T-cell (primary cell): ENCODE measurements around the gene DDX10. TPM values are rescaled to one million over a fixed set of nuclear protein-coding genes. Genes with fewer than 3 reads are reported as not detected.

Source experiments
- ATAC-seq, 4 experiments: fragments of 200-7000 bp in 3 of 4; fragments of 150-1000 bp in 1 of 4; cut with Tn5 transposase; replicated peaks in 1 of 4; 1 replicate in 3 of 4; 2 replicates in 1 of 4; pipeline ENCODE4 v1.10.0; 2021; ENCODE audit warnings: moderate library complexity in 3 of 4, mild to moderate bottlenecking in 2 of 4, moderate number of reproducible peaks in 1 of 4
- CTCF ChIA-PET, 2 donors: fragments of 300-600 bp; sonication (Branson Sonifier 250); formaldehyde crosslinking; loops; one replicate each; lab custom pipeline; 2022; ENCODE audit warnings: antibody characterized with exemption in 2 of 2; lab: Charles Lee
- POLR2A ChIA-PET, 2 donors: fragments of 300-600 bp; sonication (Branson Sonifier 250); formaldehyde crosslinking; loops; one replicate each; lab custom pipeline; 2022; ENCODE audit warnings: antibody characterized with exemption in 2 of 2; lab: Charles Lee
- DNase-seq, 35 experiments: peaks; one replicate each; pipeline versions ENCODE4 v3.0.0 to v3.0.0-alpha.2; 2013 to 2023
- H3K27ac ChIP-seq: one replicate; pipeline ENCODE4 v1.5.1; 2013; ENCODE audit warnings: low read length
- H3K27me3 ChIP-seq, 2 experiments: replicated peaks in 1 of 2; 1 replicate in 1 of 2; 2 replicates in 1 of 2; pipeline versions ENCODE4 v1.6.1 to v1.7.0; 2013; ENCODE audit warnings: low read length in 1 of 2, mixed read lengths in 1 of 2; ENCODE audit not compliant: control insufficient read depth in 2 of 2, insufficient read depth in 2 of 2; ENCODE audit errors: extremely low read depth in 1 of 2
- H3K36me3 ChIP-seq, 2 donors: 1 replicate in 1 of 2; 2 replicates in 1 of 2; pipeline versions ENCODE4 v1.6.1 to v1.7.0; 2013; ENCODE audit warnings: low read length in 1 of 2; ENCODE audit not compliant: control insufficient read depth in 2 of 2, insufficient read depth in 1 of 2; ENCODE audit errors: extremely low read depth in 1 of 2
- H3K4me1 ChIP-seq, 2 experiments: 1 replicate in 1 of 2; 2 replicates in 1 of 2; pipeline versions ENCODE4 v1.6.1 to v1.7.0; 2013; ENCODE audit warnings: low read length in 2 of 2, mixed read lengths in 1 of 2; ENCODE audit not compliant: insufficient read depth in 2 of 2, control insufficient read depth in 1 of 2; ENCODE audit errors: extremely low read depth in 1 of 2
- H3K4me3 ChIP-seq, 2 donors: 1 replicate in 1 of 2; 2 replicates in 1 of 2; pipeline versions ENCODE4 v1.5.1 to v1.7.0; 2013; ENCODE audit warnings: mild to moderate bottlenecking in 2 of 2, low read length in 1 of 2, moderate library complexity in 1 of 2; ENCODE audit not compliant: control insufficient read depth in 1 of 2; ENCODE audit errors: extremely low read depth in 1 of 2
- H3K9me3 ChIP-seq: 2 replicates; pipeline ENCODE4 v1.7.0; 2013
- H3K27ac Mint-ChIP-seq, 2 donors: one replicate each; pipeline ENCODE4 v1.8.0; 2020 to 2021; ENCODE audit warnings: mild to moderate bottlenecking in 2 of 2, mixed read lengths in 2 of 2
- H3K27me3 Mint-ChIP-seq, 2 donors: one replicate each; pipeline ENCODE4 v1.8.0; 2021 to 2022; ENCODE audit warnings: mixed read lengths in 2 of 2
- H3K36me3 Mint-ChIP-seq: one replicate; pipeline ENCODE4 v1.8.0; 2021; ENCODE audit warnings: mixed read lengths
- H3K4me1 Mint-ChIP-seq, 3 donors: one replicate each; pipeline ENCODE4 v1.8.0; 2020 to 2022; ENCODE audit warnings: mixed read lengths in 3 of 3, mild to moderate bottlenecking in 1 of 3
- H3K4me3 Mint-ChIP-seq, 3 donors: one replicate each; pipeline ENCODE4 v1.8.0; 2020 to 2022; ENCODE audit warnings: mild to moderate bottlenecking in 3 of 3, mixed read lengths in 3 of 3, moderate library complexity in 3 of 3
- H3K9me3 Mint-ChIP-seq, 3 donors: one replicate each; pipeline ENCODE4 v1.8.0; 2020 to 2022; ENCODE audit warnings: mixed read lengths in 3 of 3
- WGBS: methylation state at CpG from one replicate; pipeline ENCODE4 v1.1.5; 2013; ENCODE audit warnings: missing lambda C conversion rate; ENCODE audit not compliant: insufficient coverage; 5-methylcytosine and 5-hydroxymethylcytosine counted together
- total RNA-seq, 35 experiments: library from RNA in 6 of 35; stranded (reverse) in 6 of 35; fragments of 120-200 nt in 1 of 35; gene quantifications; one replicate each; pipeline versions ENCODE4 v1.2.1 to v1.2.4 and lab custom pipeline; 2013 to 2026

The DDX10 gene
- total RNA-seq, 5 donors from 2014 or later (not counting 1 experiment from before 2014, with no cell fraction given): 23.5 to 30.0 (median 27.0) TPM

GRCh38 chr11:108872781-108873291, 208.0 kb downstream of the DDX10 start:
- ChIA-PET POLR2A (no interaction called here), CTCF (no interaction called here)
- no peak overlapping the region for H3K4me3 ChIP-seq
- H3K27ac ChIP-seq: no peak overlapping the region
- ATAC-seq: no peak
- H3K4me1 ChIP-seq: no peaks in the 10 kb centered on the region
- no peaks in the 10 kb centered on the region for H3K36me3 ChIP-seq
- no CpG with 5 or more reads among the region's 3 CpGs for WGBS
- Mint-ChIP-seq H3K27me3 (no peaks in the 10 kb centered on the region), H3K27ac (no peak overlapping the region), H3K4me1 (peaks cover 3 to 8% (median 5%) of the 10 kb centered on the region in 3 donors), H3K36me3 (peaks cover 6% of the 10 kb centered on the region), H3K9me3 (no peaks in the 10 kb centered on the region), H3K4me3 (no peak overlapping the region)
- no peak for DNase-seq
- H3K9me3 ChIP-seq: no peaks in the 10 kb centered on the region
- no peaks in the 10 kb centered on the region for H3K27me3 ChIP-seq

DNA sequence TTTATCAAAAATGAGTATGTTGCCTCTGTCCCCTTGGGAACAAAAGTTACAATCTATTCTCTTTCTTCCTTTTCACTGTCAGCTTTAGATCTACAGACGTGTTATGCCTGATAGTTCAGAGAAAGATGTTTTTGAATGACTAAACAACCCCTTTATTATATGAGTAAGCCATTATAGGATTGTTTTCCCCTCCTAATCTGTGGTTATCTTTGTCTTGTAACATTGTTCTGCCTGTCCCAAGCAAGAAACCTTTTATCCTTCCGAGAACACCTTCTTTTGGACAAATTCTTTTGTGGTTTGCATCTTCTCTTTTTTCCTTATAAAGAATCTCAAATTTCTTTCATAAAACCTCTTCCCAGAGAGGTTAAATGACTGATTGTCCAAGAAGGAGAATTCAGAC, 208.4 kb downstream of the DDX10 start:
- WGBS: no CpG with 5 or more reads among the region's 2 CpGs
- no peaks in the 10 kb centered on the region for H3K9me3 Mint-ChIP-seq
- H3K27ac ChIP-seq: no peak overlapping the region
- ChIA-PET CTCF (no interaction called here), POLR2A (interaction anchor here in 1 of 2 donors (0.6 kb wide), 1 partner anchor 124 kb away, joined by 3 read pairs; no protein-coding TSS in a partner anchor)
- no peak for ATAC-seq
- H3K9me3 ChIP-seq: no peaks in the 10 kb centered on the region
- no peaks in the 10 kb centered on the region for H3K4me1 ChIP-seq
- no peak overlapping the region for H3K27ac Mint-ChIP-seq
- no peak overlapping the region for H3K4me3 Mint-ChIP-seq
- DNase-seq: no peak
- peaks cover 2 to 8% (median 3%) of the 10 kb centered on the region in 3 donors for H3K4me1 Mint-ChIP-seq
- H3K4me3 ChIP-seq: no peak overlapping the region
- H3K36me3 Mint-ChIP-seq: peaks cover 6% of the 10 kb centered on the region
- no peaks in the 10 kb centered on the region for H3K27me3 ChIP-seq
- H3K36me3 ChIP-seq: no peaks in the 10 kb centered on the region
- no peaks in the 10 kb centered on the region for H3K27me3 Mint-ChIP-seq

DNA sequence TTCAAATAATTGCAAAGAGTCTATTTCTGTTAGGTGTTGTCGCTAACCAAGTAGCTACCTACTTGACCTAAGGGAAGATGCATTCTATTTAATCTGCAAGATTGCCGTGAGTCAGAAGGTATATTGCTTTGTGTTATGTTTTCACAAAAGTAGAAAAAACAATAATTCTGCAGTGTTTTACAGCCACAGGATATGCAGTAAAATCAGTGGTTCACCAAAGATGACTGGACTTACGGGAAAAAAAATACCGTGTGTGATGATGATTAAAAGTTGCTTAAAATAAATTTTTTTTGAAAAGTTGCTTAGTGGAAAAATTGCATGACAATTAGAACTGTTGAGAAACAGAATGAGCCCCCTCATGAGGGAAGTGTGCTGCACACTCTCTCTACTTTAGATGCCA, 209.1 kb downstream of the DDX10 start:
- POLR2A ChIA-PET: interaction anchor here in 1 of 2 donors (0.6 kb wide), 1 partner anchor 125 kb away, joined by 3 read pairs; no protein-coding TSS in a partner anchor

DNA sequence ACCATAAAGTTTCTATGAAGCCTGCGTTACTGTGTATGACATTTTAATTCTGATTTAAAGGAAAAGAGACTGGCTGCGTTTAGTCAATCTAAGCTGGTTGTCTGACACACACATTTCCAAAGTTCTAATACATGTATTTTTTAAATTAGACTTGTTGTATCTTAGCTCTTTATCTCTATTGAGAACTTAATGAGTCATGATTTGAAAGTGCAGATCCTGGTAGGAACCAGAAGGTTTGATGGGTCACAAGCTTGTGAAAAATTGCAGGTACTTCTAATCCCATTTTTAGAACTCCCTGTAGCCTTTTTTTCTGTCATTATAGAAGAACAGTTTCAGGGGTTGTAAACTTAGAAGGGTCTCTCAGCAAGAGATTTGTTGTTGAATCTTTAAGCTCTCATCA, 210.3 kb downstream of the DDX10 start:
- POLR2A ChIA-PET: interaction anchor here in 1 of 2 donors (0.6 kb wide), 1 partner anchor 12 kb away, joined by 6 read pairs; no protein-coding TSS in a partner anchor
- CTCF ChIA-PET: no interaction called here

More for the DNA sequence above, 209.1 kb downstream of the DDX10 start:
- Mint-ChIP-seq H3K27ac (no peak overlapping the region), H3K4me1 (peaks cover 2 to 8% (median 3%) of the 10 kb centered on the region in 3 donors), H3K4me3 (no peak overlapping the region), H3K27me3 (no peaks in the 10 kb centered on the region), H3K9me3 (no peaks in the 10 kb centered on the region), H3K36me3 (peaks cover 6% of the 10 kb centered on the region)
- Histone ChIP-seq H3K27me3 (no peaks in the 10 kb centered on the region), H3K27ac (no peak overlapping the region), H3K9me3 (no peaks in the 10 kb centered on the region), H3K4me1 (no peaks in the 10 kb centered on the region), H3K4me3 (no peak overlapping the region), H3K36me3 (no peaks in the 10 kb centered on the region)
- WGBS: 80% methylated on average over 2 of the region's 4 CpGs
- CTCF ChIA-PET: no interaction called here
- ATAC-seq (no peak), DNase-seq (no peak)

GRCh38 chr11:108877178-108877577, 212.3 kb downstream of the DDX10 start:
- peaks cover under 1 to 7% (median 6%) of the 10 kb centered on the region in 3 donors for H3K4me1 Mint-ChIP-seq
- peaks cover 6% of the 10 kb centered on the region for H3K36me3 Mint-ChIP-seq
- no CpG with 5 or more reads among the region's 2 CpGs for WGBS
- no peak overlapping the region for H3K27ac ChIP-seq
- POLR2A ChIA-PET: no interaction called here
- H3K27me3 ChIP-seq: no peaks in the 10 kb centered on the region
- no peak overlapping the region for H3K4me3 ChIP-seq
- no peaks in the 10 kb centered on the region for H3K27me3 Mint-ChIP-seq
- H3K9me3 ChIP-seq: no peaks in the 10 kb centered on the region
- CTCF ChIA-PET: interaction anchor here in 1 of 2 donors (0.7 kb wide), 1 partner anchor 27 kb away, joined by 3 read pairs; no protein-coding TSS in a partner anchor
- no peak overlapping the region for H3K27ac Mint-ChIP-seq
- no peaks in the 10 kb centered on the region for H3K36me3 ChIP-seq
- no peaks in the 10 kb centered on the region for H3K9me3 Mint-ChIP-seq
- H3K4me1 ChIP-seq: no peaks in the 10 kb centered on the region
- DNase-seq (no peak), ATAC-seq (no peak)
- H3K4me3 Mint-ChIP-seq: no peak overlapping the region

More for the DNA sequence above, 210.3 kb downstream of the DDX10 start:
- ATAC-seq (no peak), DNase-seq (no peak)
- no CpG with 5 or more reads among the region's 2 CpGs for WGBS
- no peak overlapping the region for H3K27ac Mint-ChIP-seq
- H3K27ac ChIP-seq: no peak overlapping the region
- H3K27me3 ChIP-seq: no peaks in the 10 kb centered on the region
- no peak overlapping the region for H3K4me3 Mint-ChIP-seq
- no peaks in the 10 kb centered on the region for H3K9me3 Mint-ChIP-seq
- H3K27me3 Mint-ChIP-seq: no peaks in the 10 kb centered on the region
- no peaks in the 10 kb centered on the region for H3K9me3 ChIP-seq
- no peak overlapping the region for H3K4me3 ChIP-seq
- H3K36me3 Mint-ChIP-seq: peaks cover 6% of the 10 kb centered on the region
- H3K4me1 ChIP-seq: no peaks in the 10 kb centered on the region
- no peaks in the 10 kb centered on the region for H3K36me3 ChIP-seq
- peaks cover 2 to 7% (median 3%) of the 10 kb centered on the region in 3 donors for H3K4me1 Mint-ChIP-seq

DNA sequence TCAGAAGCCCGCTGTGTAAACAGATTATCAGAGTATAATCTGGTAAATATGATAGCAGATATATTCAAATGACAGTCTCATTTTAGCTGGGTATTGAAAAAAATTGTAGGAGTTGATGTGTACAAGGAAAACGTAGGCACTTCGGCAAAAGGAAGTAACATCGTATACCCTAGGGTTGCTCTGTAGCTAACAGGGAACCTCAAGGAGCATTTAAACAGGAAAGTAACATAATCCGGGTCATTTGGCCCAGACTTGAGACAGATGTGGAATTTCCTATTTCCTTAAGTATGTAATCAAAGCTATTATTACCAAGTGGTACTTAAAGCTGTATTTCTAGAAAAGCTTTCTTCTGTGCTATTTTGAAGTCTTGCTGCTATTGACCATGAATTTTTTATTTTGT, 215.6 kb downstream of the DDX10 start:
- H3K36me3 Mint-ChIP-seq: no peaks in the 10 kb centered on the region
- H3K9me3 Mint-ChIP-seq: no peaks in the 10 kb centered on the region
- ATAC-seq: no peak
- H3K4me1 Mint-ChIP-seq: peaks cover 5 to 13% (median 10%) of the 10 kb centered on the region in 3 donors
- POLR2A ChIA-PET: no interaction called here
- Histone ChIP-seq H3K27ac (no peak overlapping the region), H3K4me3 (no peak overlapping the region), H3K4me1 (peaks cover 0 to 5% of the 10 kb centered on the region in 2 experiments), H3K36me3 (no peaks in the 10 kb centered on the region), H3K9me3 (no peaks in the 10 kb centered on the region), H3K27me3 (no peaks in the 10 kb centered on the region)
- no peak overlapping the region for H3K27ac Mint-ChIP-seq
- no peak for DNase-seq
- 100% methylated on average over 1 of the region's 5 CpGs for WGBS
- CTCF ChIA-PET: interaction anchor here in 1 of 2 donors (0.6 kb wide), 1 partner anchor 35 kb away, joined by 3 read pairs; no protein-coding TSS in a partner anchor
- no peaks in the 10 kb centered on the region for H3K27me3 Mint-ChIP-seq
- H3K4me3 Mint-ChIP-seq: no peak overlapping the region
